LHCN-M2 (cell line): Measurements from ENCODE around the gene SLC19A1. TPM values are rescaled to one million over a fixed set of nuclear protein-coding genes. Genes with fewer than 3 reads are reported as not detected.

Source experiments
- DNase-seq: peaks from one replicate; pipeline ENCODE4 v3.0.0-alpha.2; 2012; ENCODE audit warnings: low read depth
- total RNA-seq: library from RNA; depleted of rRNA; stranded (reverse); fragments of >200 nt; gene quantifications from 2 replicates; pipeline ENCODE4 v1.2.3, GENCODE V29; 2014; rRNA removed

Gene SLC19A1
- total RNA-seq, 1 experiment from 2014 or later = 21.8 TPM

DNA sequence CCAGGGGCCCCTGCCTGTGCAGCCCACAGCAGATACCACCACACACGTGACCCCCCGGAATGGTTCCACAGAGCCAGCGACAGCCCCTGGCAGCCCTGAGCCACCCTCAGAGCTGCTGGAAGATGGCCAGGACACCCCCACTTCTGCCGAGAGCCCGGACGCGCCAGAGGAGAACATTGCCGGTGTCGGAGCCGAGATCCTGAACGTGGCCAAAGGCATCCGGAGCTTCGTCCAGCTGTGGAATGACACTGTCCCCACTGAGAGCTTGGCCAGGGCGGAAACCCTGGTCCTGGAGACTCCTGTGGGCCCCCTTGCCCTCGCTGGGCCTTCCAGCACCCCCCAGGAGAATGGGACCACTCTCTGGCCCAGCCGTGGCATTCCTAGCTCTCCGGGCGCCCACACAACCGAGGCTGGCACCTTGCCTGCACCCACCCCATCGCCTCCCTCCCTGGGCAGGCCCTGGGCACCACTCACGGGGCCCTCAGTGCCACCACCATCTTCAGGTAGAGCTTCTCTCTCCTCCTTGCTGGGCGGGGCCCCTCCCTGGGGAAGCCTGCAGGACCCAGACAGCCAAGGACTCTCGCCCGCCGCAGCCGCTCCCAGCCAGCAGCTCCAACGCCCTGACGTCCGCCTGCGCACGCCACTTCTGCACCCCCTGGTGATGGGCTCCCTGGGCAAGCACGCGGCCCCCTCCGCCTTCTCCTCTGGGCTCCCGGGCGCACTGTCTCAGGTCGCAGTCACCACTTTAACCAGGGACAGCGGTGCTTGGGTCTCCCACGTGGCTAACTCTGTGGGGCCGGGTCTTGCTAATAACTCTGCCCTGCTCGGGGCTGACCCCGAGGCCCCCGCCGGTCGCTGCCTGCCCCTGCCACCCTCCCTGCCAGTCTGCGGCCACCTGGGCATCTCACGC is 86.3 kb downstream of the SLC19A1 start:
- DNase-seq = no peak

DNA sequence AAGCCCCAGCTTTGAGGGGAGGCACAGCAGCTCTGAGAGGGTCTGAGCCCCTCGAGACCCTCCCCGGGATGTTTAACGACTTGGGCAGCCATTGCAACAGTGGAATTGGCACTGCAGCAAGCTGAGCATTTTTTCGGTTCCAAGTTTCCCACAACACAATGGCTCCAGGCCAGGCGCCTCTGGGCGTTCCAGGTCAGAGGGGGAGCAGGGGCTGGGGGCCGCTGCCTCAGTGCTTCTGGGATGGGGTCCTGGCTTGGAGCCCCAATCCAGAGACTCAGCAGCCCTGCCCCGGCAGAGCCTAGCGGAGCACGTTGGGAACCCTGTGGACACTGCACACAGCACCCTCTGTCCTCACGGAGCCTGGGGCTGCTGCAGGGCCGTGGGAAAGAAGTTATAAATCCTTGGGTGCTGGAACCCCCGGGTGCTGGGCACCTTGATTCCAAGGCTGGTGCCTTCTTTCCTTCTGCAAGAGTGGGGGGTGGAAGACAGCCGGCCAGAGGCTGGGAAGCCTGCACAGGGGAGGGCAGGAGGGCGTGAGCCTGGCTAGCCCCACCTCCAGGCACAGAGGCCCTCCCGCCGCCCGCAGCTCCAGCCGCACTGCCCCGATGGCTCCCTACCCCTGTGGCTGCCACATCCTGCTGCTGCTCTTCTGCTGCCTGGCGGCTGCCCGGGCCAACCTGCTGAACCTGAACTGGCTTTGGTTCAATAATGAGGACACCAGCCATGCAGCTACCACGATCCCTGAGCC is 87.1 kb downstream of the SLC19A1 start:
- DNase-seq = no peak

DNA sequence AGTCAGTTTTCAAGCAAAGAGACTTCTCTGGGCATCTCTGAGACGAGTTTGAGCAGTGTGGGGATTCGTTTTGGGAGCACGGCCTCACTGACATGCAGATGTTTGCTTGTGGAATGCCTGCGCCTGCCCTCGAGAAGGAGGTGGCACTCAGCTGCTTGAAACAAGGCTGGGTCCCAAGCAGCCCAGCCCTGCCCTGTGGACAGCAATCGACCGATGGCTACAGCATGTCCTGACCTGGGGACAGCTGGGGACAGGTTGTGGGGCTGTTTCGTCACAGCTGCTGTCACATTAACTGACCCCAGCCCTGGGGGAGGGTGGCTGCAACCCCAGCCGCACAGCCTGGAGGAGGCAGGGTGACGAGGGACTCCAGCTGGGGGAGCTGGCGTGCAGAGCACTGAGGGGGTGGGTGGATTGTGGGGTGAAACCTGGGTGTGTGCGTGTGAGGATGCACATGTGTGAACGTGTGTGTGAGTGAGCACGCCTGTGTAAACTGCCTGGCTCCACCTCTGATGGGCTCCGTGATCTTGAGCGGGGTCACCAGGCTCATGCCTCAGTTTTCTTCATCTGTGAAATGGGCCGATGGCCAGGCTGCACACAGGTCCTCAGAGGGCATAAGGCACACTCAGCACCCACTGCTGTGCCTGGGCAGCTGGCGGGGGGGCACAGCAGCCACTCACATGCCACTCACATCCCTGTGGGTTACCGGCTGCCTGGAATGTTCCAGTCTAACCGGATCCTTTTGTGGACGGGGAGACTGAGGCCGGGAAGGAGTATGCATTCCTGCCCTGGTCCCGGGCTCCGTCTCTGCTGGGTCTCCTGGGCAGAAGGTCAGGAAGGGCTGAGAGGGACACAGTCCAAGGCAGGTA is 87.9 kb downstream of the SLC19A1 start:
- DNase-seq = no peak

DNA sequence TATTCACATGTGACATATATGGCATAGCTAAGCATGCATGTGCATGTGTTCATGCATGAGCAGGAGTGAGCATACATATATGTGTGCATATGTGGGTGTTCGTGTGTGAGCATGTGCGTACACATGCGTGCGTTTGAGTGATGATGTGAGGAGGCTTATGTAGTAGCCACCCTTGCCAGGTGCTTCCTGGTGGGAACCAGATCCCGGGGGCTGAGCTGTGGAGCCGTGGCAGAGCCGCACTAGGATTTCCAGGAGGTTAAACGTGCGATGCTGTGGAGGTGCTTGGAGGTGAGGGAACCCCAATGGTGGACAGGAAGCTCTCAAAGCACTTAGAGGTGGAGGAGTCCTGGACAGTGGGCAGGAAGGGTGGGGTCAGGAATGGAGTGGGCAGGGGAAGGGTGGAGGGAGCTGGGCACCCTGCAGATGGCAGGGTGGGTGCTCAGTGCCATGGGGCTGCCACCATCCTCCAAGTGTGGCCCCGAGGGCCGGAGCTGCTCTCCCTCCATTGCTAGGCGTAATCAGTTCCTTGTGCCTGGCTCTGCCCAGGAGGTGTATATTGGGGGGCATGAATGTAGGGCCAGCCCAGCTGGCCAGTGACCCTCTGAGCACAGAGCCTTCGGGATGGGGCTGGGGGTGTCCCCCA is 88.8 kb downstream of the SLC19A1 start:
- DNase-seq = no peak

DNA sequence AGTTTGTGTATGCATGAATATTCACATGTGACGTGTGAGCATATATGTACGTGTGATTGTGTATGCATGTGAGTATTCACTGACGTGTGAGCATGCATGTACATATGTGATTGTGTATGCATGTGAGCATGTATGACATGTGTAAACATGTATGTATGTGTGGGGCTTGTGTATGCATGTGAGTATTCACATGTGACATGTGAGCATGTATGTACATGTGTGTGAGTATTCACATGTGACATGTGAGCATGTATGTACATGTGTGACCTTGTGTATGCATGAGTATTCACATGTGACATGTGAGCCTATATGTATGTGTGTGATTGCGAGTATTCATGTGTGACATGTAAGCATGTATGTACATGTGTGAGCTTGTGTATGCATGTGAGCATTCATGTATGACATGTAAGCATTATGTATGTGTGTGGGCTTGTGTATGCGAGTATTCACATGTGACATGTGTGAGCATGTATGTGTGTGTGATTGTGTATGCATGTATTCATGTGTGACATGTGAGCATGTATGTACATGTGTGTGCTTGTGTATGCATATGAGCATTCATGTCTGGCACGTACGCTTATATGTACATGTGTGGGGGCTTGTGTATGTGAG is 89.4 kb downstream of the SLC19A1 start:
- DNase-seq = no peak

DNA sequence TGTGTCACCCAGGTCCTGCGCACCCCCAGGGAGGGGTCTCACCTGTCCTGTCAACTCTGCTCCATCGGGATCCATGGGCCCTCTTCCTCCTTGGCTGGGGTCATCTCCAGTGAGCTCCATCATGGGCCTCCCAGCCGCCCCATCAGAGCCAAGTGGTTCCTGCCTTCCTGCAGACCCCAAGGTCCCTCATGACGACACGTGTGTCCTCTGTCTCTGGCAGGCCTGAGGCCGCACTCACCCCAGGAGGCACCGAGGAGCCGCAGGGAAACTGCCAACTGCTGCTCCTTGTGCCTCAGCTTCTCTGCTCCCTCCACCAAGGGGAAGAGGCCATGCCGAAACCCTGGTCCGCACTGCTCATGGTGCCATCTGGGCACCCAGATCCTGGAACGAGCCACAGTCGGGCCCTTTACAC is 90.5 kb downstream of the SLC19A1 start:
- no peak for DNase-seq

DNA sequence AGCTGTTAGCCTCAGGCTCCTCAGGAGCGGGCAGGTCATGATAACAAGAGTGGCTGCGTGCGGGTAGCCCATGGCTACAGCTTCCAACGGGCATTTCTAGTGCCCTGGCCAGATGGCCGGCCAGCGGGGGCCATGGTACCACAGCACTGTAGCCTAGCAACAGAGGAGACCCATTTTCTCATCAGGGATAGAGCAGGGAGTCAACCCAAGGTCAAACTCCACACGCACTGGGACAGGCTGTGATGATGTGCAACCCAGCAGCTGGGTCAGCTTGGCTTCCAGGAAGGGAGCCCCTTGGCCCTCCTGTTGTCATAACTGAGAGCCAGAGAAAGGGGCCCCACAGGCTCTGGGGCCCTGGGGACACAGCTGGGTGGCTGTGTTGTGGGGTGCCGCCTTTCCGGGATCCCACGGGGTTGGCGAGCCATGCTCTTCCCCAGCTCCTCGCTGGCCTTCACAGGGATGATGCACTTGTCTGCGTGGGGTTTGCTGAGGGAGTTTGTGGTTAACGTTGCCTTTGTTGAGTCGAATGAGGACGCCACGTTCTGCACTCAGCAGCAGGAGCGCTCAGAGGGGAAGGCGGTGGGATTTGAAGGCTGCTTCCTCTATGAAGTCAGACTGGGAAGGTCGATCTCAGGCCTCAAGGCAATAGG is 91.0 kb downstream of the SLC19A1 start:
- DNase-seq = no peak

DNA sequence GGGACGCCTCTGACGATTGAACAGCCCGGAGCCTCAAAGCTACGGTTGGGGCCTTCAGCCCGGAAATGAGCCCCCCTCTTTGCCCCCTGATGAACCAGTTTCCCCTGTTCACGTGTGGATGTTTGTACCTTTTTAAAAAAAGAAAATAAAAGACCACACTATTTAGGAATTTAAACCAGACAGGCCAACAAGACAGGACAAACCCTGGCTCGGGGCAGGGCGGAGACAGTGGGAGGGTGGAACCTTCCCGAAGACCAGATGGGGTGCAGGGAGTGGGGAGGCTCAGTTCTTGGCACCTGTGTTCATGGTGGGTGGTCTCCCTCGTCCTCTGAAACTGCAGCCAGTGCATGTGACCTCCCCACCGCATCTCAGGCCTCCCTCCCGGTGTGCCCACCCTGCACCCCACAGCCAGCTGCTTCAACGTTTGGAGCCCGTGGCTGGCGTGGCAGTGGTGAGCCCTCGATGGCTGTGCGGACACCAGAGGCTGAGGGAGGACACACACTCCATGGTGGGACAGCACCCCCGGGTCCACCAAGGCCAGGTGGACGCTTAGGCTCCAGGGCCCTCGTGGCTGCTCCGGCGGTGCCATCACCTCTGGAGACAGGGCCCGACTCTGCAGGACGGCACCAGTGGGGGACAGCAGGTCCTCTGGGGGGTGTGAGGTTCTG is 91.7 kb downstream of the SLC19A1 start:
- no peak for DNase-seq

DNA sequence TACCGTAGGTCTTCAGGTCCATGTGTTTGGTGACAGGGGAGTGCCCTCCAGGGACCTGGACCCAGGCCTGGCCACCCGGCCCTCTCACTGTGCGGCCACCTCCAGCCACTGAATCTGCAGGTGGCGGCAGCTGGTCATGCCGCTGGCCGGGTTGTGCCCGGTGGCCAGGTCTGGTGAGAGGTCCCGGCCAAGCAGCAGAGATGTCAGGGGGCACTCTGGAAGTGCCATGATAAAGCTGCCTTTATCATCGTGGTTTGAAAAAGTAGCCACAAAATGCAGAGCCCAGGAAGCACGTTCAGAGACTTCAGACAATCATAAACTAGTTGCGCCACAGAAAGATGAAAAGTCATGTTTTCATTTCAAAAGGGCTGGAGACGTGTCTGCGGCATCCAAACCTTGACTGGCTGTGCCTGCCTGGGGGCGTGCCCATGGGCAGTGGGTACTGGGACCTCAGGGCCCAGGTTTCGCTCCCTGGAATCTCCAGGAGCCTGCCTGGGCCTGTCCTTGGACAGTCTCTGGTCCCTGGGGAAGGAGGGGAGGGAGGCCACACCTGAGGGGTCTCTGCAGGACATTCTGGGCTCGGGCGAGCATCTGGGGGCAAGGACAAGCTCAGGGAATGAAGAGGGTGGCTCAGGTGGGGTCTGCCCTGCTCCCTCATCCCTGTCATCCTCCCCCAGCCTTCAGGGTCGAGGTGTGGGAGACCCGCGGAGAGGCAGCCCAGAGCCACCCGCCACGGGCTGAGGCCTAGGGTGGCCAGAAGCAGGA is 92.4 kb downstream of the SLC19A1 start:
- no peak for DNase-seq

DNA sequence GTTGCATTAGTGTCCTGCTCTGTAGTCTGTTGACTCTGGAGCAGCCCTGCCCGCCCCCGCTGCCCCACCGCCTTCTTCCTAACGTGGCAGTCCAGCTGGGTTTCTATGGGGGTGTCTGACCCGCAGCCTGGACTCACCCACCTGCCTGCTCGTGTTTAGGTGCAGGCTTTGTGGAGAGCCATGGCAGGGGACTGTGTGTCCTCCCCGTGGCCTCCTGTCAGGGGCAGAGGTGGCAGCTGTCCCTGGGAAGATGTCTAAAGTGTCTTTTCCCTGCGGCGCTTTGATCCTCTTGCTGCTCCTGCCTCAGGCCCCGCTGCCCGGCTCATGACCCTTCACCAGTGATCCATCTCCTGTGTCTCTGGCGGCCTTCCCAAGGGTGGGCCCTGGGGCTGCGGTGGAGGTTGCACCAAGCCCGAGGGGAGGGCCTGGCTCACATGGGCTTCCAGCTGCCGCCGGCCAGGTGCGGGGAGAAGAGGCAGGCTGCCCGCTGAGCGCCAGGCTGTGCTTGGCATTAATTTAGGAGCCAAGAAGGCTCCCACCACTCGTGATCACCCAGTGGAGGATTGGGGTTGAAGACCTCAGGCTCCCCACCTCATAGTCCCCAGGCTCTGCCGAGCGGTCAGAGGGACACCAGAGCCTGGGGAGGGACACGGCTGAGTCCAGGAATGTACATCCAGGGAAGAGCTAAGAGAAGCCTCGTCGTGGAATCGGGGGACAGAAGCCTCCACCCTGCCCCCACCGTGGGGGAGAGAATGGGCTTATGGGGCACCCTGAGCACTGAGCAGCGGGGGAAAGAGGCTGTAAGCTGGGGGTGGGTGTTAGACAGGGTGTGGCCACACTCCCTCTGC is 93.2 kb downstream of the SLC19A1 start:
- DNase-seq = no peak

DNA sequence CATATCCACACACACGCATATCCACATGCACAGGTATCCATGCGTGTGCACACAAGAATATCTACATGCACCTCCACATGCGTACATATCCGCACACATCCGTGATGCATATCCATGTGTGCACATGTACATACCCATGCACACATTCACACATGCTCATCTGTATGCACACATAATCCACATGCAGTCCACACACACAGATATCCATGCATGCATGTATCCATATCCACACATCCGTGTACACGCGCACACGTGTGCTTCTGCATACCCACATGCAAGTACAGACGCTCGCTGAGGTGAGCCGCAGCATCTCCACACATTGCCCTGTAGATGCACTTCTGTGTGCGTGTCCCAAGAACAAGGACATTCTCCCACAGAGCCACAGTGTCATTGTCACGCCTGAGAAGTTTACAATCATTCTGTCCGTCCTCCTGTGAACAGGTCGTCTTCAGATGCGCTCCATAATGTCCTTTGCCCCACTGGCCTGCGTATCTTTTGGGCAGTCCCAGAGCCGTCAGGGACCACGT is 93.9 kb downstream of the SLC19A1 start:
- no peak for DNase-seq

Other genes starting within 250 kb of the SLC19A1 start
- 44.8 and 54.2 TPM in 2 replicates for gene COL18A1, start 137.3 kb downstream of the SLC19A1 start, total RNA-seq
- 2.8 and 3.8 TPM in 2 replicates for gene PCBP3, start 101.3 kb upstream of the SLC19A1 start, total RNA-seq